Panc1 (cell line): ENCODE results near the gene PTTG1IP2. TPM values are rescaled to one million over a fixed set of nuclear protein-coding genes. Genes with fewer than 3 reads are reported as not detected.

Experiments
- ATAC-seq: fragments of 200-7000 bp; cut with Tn5 transposase; 2 replicates; pipeline ENCODE4 v1.9.1; 2020; ENCODE audit warnings: mild to moderate bottlenecking, moderate library complexity
- BruUV-seq: library from RNA; stranded (reverse); fragments of 400-500 nt; replicated peaks from 2 replicates; lab custom pipeline; 2021; lab: Mats Ljungman, UMichigan
- CTCF ChIA-PET: fragments of 300-600 bp; sonication (Branson Sonifier 250); formaldehyde crosslinking; loops from one replicate; lab custom pipeline; 2022; ENCODE audit warnings: antibody characterized with exemption; lab: Charles Lee
- POLR2A ChIA-PET: fragments of 300-600 bp; sonication (Branson Sonifier 250); formaldehyde crosslinking; loops from one replicate; lab custom pipeline; 2022; ENCODE audit warnings: antibody characterized with exemption; lab: Charles Lee
- DNase-seq: peaks from one replicate; pipeline ENCODE4 v3.0.0-alpha.2; 2010; ENCODE audit warnings: low read depth, low spot score
- H3K27ac ChIP-seq: 2 replicates; pipeline ENCODE4 v1.5.1; 2011; ENCODE audit warnings: mild to moderate bottlenecking, low read length, inconsistent platforms
- H3K27me3 ChIP-seq: fragments of 200-500 bp; sonication (Bioruptor generic); 2 replicates; pipeline ENCODE4 v1.6.0; 2014; ENCODE audit warnings: low read length, inconsistent platforms; ENCODE audit not compliant: control insufficient read depth, insufficient read depth
- H3K36me3 ChIP-seq: fragments of 200-500 bp; sonication (Bioruptor generic); 2 replicates; pipeline ENCODE4 v1.5.1; 2014; ENCODE audit warnings: inconsistent platforms, mild to moderate bottlenecking, low read length, moderate library complexity; ENCODE audit not compliant: control insufficient read depth, insufficient read depth
- H3K4me1 ChIP-seq: 2 replicates; pipeline ENCODE4 v1.5.1; 2011; ENCODE audit warnings: inconsistent platforms, mild to moderate bottlenecking, low read length, moderate library complexity; ENCODE audit not compliant: control insufficient read depth, insufficient read depth
- H3K4me3 ChIP-seq, 2 experiments: 2 replicates each; pipeline ENCODE4 v1.5.1; 2011 to 2012; ENCODE audit warnings: low read depth in 2 of 2, low read length in 2 of 2, mild to moderate bottlenecking in 2 of 2, inconsistent platforms in 1 of 2, moderate library complexity in 1 of 2
- H3K9me3 ChIP-seq: fragments of 200-500 bp; sonication (Bioruptor generic); 2 replicates; pipeline ENCODE4 v1.5.1; 2014; ENCODE audit warnings: low read depth, mild to moderate bottlenecking, inconsistent platforms, low read length, moderate library complexity; ENCODE audit not compliant: control insufficient read depth, insufficient read depth
- POLR2AphosphoS5 ChIP-seq: IDR thresholded peaks from 2 replicates; pipeline ENCODE4 v1.6.1; 2012; ENCODE audit warnings: mild to moderate bottlenecking, low read depth, low read length, moderate library complexity
- SIN3A ChIP-seq: IDR thresholded peaks from 2 replicates; pipeline ENCODE4 v1.6.1; 2012; ENCODE audit warnings: low read depth, mild to moderate bottlenecking, low read length, moderate library complexity, borderline replicate concordance; ENCODE audit not compliant: insufficient read depth
- TCF7L2 ChIP-seq: IDR thresholded peaks from 2 replicates; pipeline ENCODE4 v1.6.1; 2011; ENCODE audit warnings: mild to moderate bottlenecking, low read depth, low read length, inconsistent platforms
- in situ Hi-C: cut with HindIII; loops from 2 replicates; pipeline ENCODE4 v1.10.0; 2016; ENCODE audit warnings: low sequenced_read_pairs, low pct_unique_long_range_greater_than_20kb
- intact Hi-C: fragments of 100-400 bp; cut with micrococcal nuclease; formaldehyde crosslinking; loops from one replicate; pipeline ENCODE4 v1.10.0; 2022; ENCODE audit not compliant: unreplicated experiment
- total RNA-seq: library from RNA; stranded (reverse); gene quantifications from one replicate; pipeline ENCODE4 v1.2.1, GENCODE V29; 2021; ENCODE audit not compliant: unreplicated experiment
- TF ChIP-seq, protein P1 (sequence below), 2 experiments: IDR thresholded peaks; 2 replicates each; pipeline ENCODE4 v1.6.1; 2011 to 2012; ENCODE audit warnings: low read depth in 2 of 2, control low read depth in 1 of 2, low read length in 1 of 2, mild to moderate bottlenecking in 1 of 2, moderate library complexity in 1 of 2; ENCODE audit not compliant: insufficient read depth in 1 of 2
- TF ChIP-seq, protein P2 (sequence below): fragments of 450-650 bp; IDR thresholded peaks from 2 replicates; pipeline ENCODE4 v1.5.1; 2017; ENCODE audit warnings: mild to moderate bottlenecking

The PTTG1IP2 gene
- total RNA-seq, 1 experiment from 2014 or later = not detected

DNA sequence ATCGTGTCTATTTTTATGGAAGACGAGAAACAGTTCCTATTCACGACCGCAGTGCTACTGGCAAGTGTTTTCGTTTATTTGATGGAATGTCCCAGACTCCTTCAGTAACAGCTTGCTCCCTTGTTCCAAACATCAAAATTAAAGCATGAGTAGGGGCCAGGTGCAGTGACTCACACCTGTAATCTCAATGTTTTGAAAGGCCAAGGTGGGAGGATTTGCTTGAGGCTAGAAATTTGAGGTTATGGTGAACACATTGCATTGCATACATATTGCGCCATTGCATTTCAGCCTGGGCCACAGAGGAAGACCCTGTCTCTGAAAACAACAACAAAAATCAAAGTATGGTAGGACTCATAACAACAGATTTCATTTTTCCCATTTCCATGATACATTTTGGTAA is 22.8 kb downstream of the PTTG1IP2 start:
- 0 out of 2 replicates have a peak, but pooled peaks cover 4% of the 10 kb centered on the region for H3K27me3 ChIP-seq
- TF ChIP-seq TCF7L2 (no peak), POLR2AphosphoS5 (no peak), SIN3A (no peak)
- TF ChIP-seq, protein P1, sequence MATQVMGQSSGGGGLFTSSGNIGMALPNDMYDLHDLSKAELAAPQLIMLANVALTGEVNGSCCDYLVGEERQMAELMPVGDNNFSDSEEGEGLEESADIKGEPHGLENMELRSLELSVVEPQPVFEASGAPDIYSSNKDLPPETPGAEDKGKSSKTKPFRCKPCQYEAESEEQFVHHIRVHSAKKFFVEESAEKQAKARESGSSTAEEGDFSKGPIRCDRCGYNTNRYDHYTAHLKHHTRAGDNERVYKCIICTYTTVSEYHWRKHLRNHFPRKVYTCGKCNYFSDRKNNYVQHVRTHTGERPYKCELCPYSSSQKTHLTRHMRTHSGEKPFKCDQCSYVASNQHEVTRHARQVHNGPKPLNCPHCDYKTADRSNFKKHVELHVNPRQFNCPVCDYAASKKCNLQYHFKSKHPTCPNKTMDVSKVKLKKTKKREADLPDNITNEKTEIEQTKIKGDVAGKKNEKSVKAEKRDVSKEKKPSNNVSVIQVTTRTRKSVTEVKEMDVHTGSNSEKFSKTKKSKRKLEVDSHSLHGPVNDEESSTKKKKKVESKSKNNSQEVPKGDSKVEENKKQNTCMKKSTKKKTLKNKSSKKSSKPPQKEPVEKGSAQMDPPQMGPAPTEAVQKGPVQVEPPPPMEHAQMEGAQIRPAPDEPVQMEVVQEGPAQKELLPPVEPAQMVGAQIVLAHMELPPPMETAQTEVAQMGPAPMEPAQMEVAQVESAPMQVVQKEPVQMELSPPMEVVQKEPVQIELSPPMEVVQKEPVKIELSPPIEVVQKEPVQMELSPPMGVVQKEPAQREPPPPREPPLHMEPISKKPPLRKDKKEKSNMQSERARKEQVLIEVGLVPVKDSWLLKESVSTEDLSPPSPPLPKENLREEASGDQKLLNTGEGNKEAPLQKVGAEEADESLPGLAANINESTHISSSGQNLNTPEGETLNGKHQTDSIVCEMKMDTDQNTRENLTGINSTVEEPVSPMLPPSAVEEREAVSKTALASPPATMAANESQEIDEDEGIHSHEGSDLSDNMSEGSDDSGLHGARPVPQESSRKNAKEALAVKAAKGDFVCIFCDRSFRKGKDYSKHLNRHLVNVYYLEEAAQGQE (IDR thresholded peaks at IDR 0.05; ENCODE audit: insufficient read depth in 1 of 2, low read depth in 2 of 2, low read length in 1 of 2) = no peak
- TF ChIP-seq, protein P2, sequence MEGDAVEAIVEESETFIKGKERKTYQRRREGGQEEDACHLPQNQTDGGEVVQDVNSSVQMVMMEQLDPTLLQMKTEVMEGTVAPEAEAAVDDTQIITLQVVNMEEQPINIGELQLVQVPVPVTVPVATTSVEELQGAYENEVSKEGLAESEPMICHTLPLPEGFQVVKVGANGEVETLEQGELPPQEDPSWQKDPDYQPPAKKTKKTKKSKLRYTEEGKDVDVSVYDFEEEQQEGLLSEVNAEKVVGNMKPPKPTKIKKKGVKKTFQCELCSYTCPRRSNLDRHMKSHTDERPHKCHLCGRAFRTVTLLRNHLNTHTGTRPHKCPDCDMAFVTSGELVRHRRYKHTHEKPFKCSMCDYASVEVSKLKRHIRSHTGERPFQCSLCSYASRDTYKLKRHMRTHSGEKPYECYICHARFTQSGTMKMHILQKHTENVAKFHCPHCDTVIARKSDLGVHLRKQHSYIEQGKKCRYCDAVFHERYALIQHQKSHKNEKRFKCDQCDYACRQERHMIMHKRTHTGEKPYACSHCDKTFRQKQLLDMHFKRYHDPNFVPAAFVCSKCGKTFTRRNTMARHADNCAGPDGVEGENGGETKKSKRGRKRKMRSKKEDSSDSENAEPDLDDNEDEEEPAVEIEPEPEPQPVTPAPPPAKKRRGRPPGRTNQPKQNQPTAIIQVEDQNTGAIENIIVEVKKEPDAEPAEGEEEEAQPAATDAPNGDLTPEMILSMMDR = no peak
- no peaks in the 10 kb centered on the region for H3K4me1 ChIP-seq
- no peaks in the 10 kb centered on the region for H3K9me3 ChIP-seq
- ChIA-PET POLR2A (no interaction called here), CTCF (no interaction called here)
- no peaks in the 10 kb centered on the region for H3K36me3 ChIP-seq
- no TSS peak for BruUV-seq
- H3K4me3 ChIP-seq = no peak overlapping the region
- H3K27ac ChIP-seq = no peak overlapping the region
- ATAC-seq = no peak
- DNase-seq = no peak
- intact Hi-C loops = no loop called here
- in situ Hi-C loops = no loop called here

DNA sequence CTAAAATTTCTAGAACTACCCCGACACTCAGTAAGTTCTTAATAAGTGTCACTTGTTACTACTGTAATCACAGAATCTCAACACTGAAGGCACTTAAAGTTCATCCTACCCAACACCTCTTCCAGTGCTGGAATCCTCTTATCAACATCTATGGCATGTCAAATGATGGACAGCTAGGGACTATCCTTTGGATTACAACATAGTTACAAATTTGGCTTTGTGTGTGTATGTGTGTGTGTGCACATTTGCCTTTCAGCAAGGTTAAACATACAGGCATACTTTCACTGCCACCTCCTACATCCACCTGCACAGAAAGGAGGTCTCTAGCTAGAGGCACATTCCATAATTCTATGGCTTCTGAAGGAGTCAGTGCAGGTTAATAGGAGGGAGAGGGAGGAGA is 25.8 kb downstream of the PTTG1IP2 start:
- no peak overlapping the region for H3K27ac ChIP-seq
- in situ Hi-C loops (no loop called here), intact Hi-C loops (no loop called here)
- ChIA-PET POLR2A (no interaction called here), CTCF (no interaction called here)
- ATAC-seq = no peak
- no peaks in the 10 kb centered on the region for H3K4me1 ChIP-seq
- BruUV-seq = no TSS peak
- no peak for DNase-seq
- no peaks in the 10 kb centered on the region for H3K9me3 ChIP-seq
- H3K36me3 ChIP-seq = no peaks in the 10 kb centered on the region
- no peaks in the 10 kb centered on the region for H3K27me3 ChIP-seq
- H3K4me3 ChIP-seq = no peak overlapping the region
- TF ChIP-seq, protein P1 (IDR thresholded peaks at IDR 0.05; ENCODE audit: insufficient read depth in 1 of 2, low read depth in 2 of 2, low read length in 1 of 2) = no peak
- TF ChIP-seq TCF7L2 (no peak), POLR2AphosphoS5 (no peak), SIN3A (no peak)
- TF ChIP-seq, protein P2 = no peak
